HCT116 (cell line): ENCODE measurements around the gene LIMK2.

Experiments used
- ATF3 ChIP-seq: IDR thresholded peaks from 2 replicates; pipeline ENCODE4 v1.6.1; 2012
- CEBPB ChIP-seq: IDR thresholded peaks from 2 replicates; pipeline ENCODE4 v1.6.1; 2012; ENCODE audit warnings: low read depth
- EGR1 ChIP-seq: IDR thresholded peaks from 2 replicates; pipeline ENCODE4 v1.6.1; 2012; ENCODE audit warnings: low read depth
- EZH2 ChIP-seq: fragments of 200-600 bp; sonication (generic); IDR thresholded peaks from 2 replicates; pipeline ENCODE4 v1.6.1; 2017; ENCODE audit warnings: antibody characterized with exemption, mixed run types
- POLR2A ChIP-seq: IDR thresholded peaks from 2 replicates; pipeline ENCODE4 v1.7.0; 2011; ENCODE audit warnings: borderline replicate concordance; ENCODE audit not compliant: insufficient read depth, insufficient read length; ENCODE audit errors: extremely low read depth
- SRF ChIP-seq: IDR thresholded peaks from 2 replicates; pipeline ENCODE4 v1.6.1; 2012; ENCODE audit warnings: low read depth
- TF ChIP-seq, protein P1 (sequence below), 3 experiments: fragments of 200-600 bp in 1 of 3; sonication (generic) in 1 of 3; IDR thresholded peaks in 2 of 3; conservative IDR thresholded peaks in 1 of 3; 2 replicates each; pipeline ENCODE4 v1.5.1; 2012 to 2017; ENCODE audit warnings: low read depth in 2 of 3, low read length in 2 of 3, antibody characterized with exemption in 1 of 3, borderline replicate concordance in 1 of 3, control low read depth in 1 of 3, mild to moderate bottlenecking in 1 of 3, mixed read lengths in 1 of 3, mixed run types in 1 of 3, moderate library complexity in 1 of 3; ENCODE audit not compliant: insufficient read depth in 1 of 3
- TF ChIP-seq, protein P2 (sequence below): IDR thresholded peaks from 2 replicates; pipeline ENCODE4 v1.6.1; 2012

- TF ChIP-seq, protein P1, sequence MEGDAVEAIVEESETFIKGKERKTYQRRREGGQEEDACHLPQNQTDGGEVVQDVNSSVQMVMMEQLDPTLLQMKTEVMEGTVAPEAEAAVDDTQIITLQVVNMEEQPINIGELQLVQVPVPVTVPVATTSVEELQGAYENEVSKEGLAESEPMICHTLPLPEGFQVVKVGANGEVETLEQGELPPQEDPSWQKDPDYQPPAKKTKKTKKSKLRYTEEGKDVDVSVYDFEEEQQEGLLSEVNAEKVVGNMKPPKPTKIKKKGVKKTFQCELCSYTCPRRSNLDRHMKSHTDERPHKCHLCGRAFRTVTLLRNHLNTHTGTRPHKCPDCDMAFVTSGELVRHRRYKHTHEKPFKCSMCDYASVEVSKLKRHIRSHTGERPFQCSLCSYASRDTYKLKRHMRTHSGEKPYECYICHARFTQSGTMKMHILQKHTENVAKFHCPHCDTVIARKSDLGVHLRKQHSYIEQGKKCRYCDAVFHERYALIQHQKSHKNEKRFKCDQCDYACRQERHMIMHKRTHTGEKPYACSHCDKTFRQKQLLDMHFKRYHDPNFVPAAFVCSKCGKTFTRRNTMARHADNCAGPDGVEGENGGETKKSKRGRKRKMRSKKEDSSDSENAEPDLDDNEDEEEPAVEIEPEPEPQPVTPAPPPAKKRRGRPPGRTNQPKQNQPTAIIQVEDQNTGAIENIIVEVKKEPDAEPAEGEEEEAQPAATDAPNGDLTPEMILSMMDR (IDR thresholded peaks at IDR 0.05 in 2 of 3, conservative IDR thresholded peaks at IDR 0.05 in 1 of 3; ENCODE audit: borderline replicate concordance in 1 of 3, insufficient read depth in 1 of 3, low read depth in 2 of 3, low read length in 2 of 3): no peak
- TF ChIP-seq SRF: no peak
- no peak for TF ChIP-seq ATF3
- no peak for TF ChIP-seq CEBPB
- TF ChIP-seq POLR2A: no peak
- no peak for TF ChIP-seq EZH2
- TF ChIP-seq EGR1: no peak
- TF ChIP-seq, protein P2, sequence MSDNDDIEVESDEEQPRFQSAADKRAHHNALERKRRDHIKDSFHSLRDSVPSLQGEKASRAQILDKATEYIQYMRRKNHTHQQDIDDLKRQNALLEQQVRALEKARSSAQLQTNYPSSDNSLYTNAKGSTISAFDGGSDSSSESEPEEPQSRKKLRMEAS: no peak
These were observed 5.0 kb upstream of the LIMK2 start for GRCh38 chr22:31206896-31207687.
